H1 (cell line): ENCODE results near the gene RBM25. TPM values are rescaled to one million over a fixed set of nuclear protein-coding genes. Genes with fewer than 3 reads are reported as not detected.

Experiments used
- CTCF ChIA-PET: fragments of 300-600 bp; sonication (Branson Sonifier 250); formaldehyde crosslinking; loops from one replicate; lab custom pipeline; 2021; ENCODE audit not compliant: partially characterized antibody; lab: Charles Lee
- POLR2A ChIA-PET: fragments of 300-600 bp; sonication (Branson Sonifier 250); formaldehyde crosslinking; loops from one replicate; lab custom pipeline; 2021; ENCODE audit warnings: inconsistent platforms; ENCODE audit not compliant: partially characterized antibody; lab: Charles Lee
- DNase-seq, 2 experiments: peaks; one replicate each; pipeline versions ENCODE4 v3.0.0 to v3.0.0-alpha.2; 2010 to 2022; ENCODE audit warnings: low spot score in 2 of 2, low read depth in 1 of 2, mixed read lengths in 1 of 2
- FAIRE-seq: peaks from 2 replicates; lab custom pipeline; 2011; peaks lifted over from hg19 to GRCh38; lab: Jason Lieb, UNC
- H2AFZ ChIP-seq: 2 replicates; pipeline ENCODE4 v1.8.1; 2012; ENCODE audit warnings: low read length, inconsistent platforms
- H2AK5ac ChIP-seq: 2 replicates; pipeline ENCODE4 v1.6.1; 2013; ENCODE audit warnings: low read depth, low read length
- H2BK120ac ChIP-seq: replicated peaks from 2 replicates; pipeline ENCODE3; 2013; ENCODE audit warnings: low read depth, low read length, inconsistent platforms
- H2BK12ac ChIP-seq: 2 replicates; pipeline ENCODE4 v1.6.1; 2013; ENCODE audit warnings: low read depth, low read length
- H2BK15ac ChIP-seq: 2 replicates; pipeline ENCODE4 v1.6.1; 2013; ENCODE audit warnings: low read length
- H2BK20ac ChIP-seq: 2 replicates; pipeline ENCODE4 v1.6.1; 2013; ENCODE audit warnings: low read length
- H2BK5ac ChIP-seq: 2 replicates; pipeline ENCODE4 v1.6.1; 2013; ENCODE audit warnings: low read depth, low read length
- H3K14ac ChIP-seq: 2 replicates; pipeline ENCODE4 v1.6.1; 2013; ENCODE audit warnings: inconsistent platforms; ENCODE audit not compliant: insufficient read length
- H3K18ac ChIP-seq: 2 replicates; pipeline ENCODE4 v1.6.1; 2013; ENCODE audit warnings: low read length; ENCODE audit errors: extremely low read depth
- H3K23ac ChIP-seq: 2 replicates; pipeline ENCODE4 v1.6.1; 2013; ENCODE audit warnings: inconsistent platforms; ENCODE audit not compliant: insufficient read length
- H3K23me2 ChIP-seq: 2 replicates; pipeline ENCODE4 v1.6.1; 2013; ENCODE audit warnings: low read depth, low read length
- H3K27ac ChIP-seq: 2 replicates; pipeline ENCODE4 v1.6.1; 2011; ENCODE audit warnings: low read depth, low read length, inconsistent platforms
- H3K27me3 ChIP-seq, 4 experiments: replicated peaks in 1 of 4; 1 replicate in 1 of 4; 2 replicates in 3 of 4; pipeline versions ENCODE4 v1.6.1 to v1.8.1; 2011 to 2013; ENCODE audit warnings: low read length in 3 of 4, mild to moderate bottlenecking in 3 of 4, inconsistent platforms in 2 of 4, mixed read lengths in 2 of 4, moderate library complexity in 1 of 4; ENCODE audit not compliant: control insufficient read depth in 3 of 4, insufficient read depth in 3 of 4; ENCODE audit errors: extremely low read depth in 1 of 4
- H3K36me3 ChIP-seq, 4 experiments: 2 replicates each; pipeline versions ENCODE4 v1.6.1 to v1.8.1; 2011 to 2013; ENCODE audit warnings: mild to moderate bottlenecking in 4 of 4, low read length in 3 of 4, moderate library complexity in 2 of 4, control low read depth in 1 of 4, inconsistent platforms in 1 of 4; ENCODE audit not compliant: insufficient read depth in 4 of 4, control insufficient read depth in 2 of 4
- H3K4ac ChIP-seq: replicated peaks from 2 replicates; pipeline ENCODE3; 2013; ENCODE audit warnings: low read length, low read depth, mixed read lengths, inconsistent platforms; ENCODE audit not compliant: insufficient read length
- H3K4me1 ChIP-seq, 4 experiments: replicated peaks in 1 of 4; 1 replicate in 1 of 4; 2 replicates in 3 of 4; pipeline versions ENCODE4 v1.6.1 to v1.8.1; 2011 to 2013; ENCODE audit warnings: low read length in 3 of 4, inconsistent platforms in 2 of 4, mixed read lengths in 1 of 4; ENCODE audit not compliant: insufficient read depth in 4 of 4, control insufficient read depth in 3 of 4
- H3K4me2 ChIP-seq, 2 experiments: 2 replicates each; pipeline versions ENCODE4 v1.6.1 to v1.8.1; 2011 to 2013; ENCODE audit warnings: low read depth in 2 of 2, low read length in 2 of 2, control low read depth in 1 of 2, inconsistent platforms in 1 of 2, mild to moderate bottlenecking in 1 of 2; ENCODE audit not compliant: insufficient read depth in 1 of 2
- H3K4me3 ChIP-seq, 4 experiments: fragments of 200-600, 300-600 bp in 1 of 4; sonication (generic), shearing (Covaris generic), sonication (Bioruptor Twin) in 1 of 4; 2 replicates each; pipeline versions ENCODE4 v1.5.1 to v1.8.1; 2011 to 2016; ENCODE audit warnings: low read length in 4 of 4, low read depth in 3 of 4, control low read depth in 2 of 4, inconsistent platforms in 2 of 4, mild to moderate bottlenecking in 2 of 4, mixed read lengths in 1 of 4, moderate library complexity in 1 of 4; ENCODE audit not compliant: insufficient read depth in 2 of 4; ENCODE audit errors: extremely low read depth in 1 of 4
- H3K56ac ChIP-seq: replicated peaks from 2 replicates; pipeline ENCODE3; 2013; ENCODE audit warnings: low read depth, mild to moderate bottlenecking, mixed read lengths, low read length, inconsistent platforms; ENCODE audit not compliant: insufficient read length
- H3K79me1 ChIP-seq: 2 replicates; pipeline ENCODE4 v1.6.1; 2013; ENCODE audit warnings: low read depth, low read length, control low read depth
- H3K79me2 ChIP-seq, 2 experiments: 2 replicates each; pipeline versions ENCODE4 v1.6.1 to v1.8.1; 2012 to 2013; ENCODE audit warnings: low read length in 2 of 2, mild to moderate bottlenecking in 2 of 2, inconsistent platforms in 1 of 2; ENCODE audit not compliant: insufficient read depth in 2 of 2, control insufficient read depth in 1 of 2
- H3K9ac ChIP-seq, 4 experiments: replicated peaks in 1 of 4; 1 replicate in 1 of 4; 2 replicates in 3 of 4; pipeline versions ENCODE4 v1.6.1 to v1.8.1; 2011 to 2013; ENCODE audit warnings: low read depth in 3 of 4, low read length in 3 of 4, control low read depth in 2 of 4, mild to moderate bottlenecking in 2 of 4, moderate library complexity in 2 of 4, inconsistent platforms in 1 of 4; ENCODE audit errors: extremely low read depth in 1 of 4
- H3K9me3 ChIP-seq, 2 experiments: 2 replicates each; pipeline versions ENCODE4 v1.6.1 to v1.8.1; 2012 to 2013; ENCODE audit warnings: mild to moderate bottlenecking in 2 of 2, moderate library complexity in 2 of 2, control low read depth in 1 of 2, inconsistent platforms in 1 of 2, low read depth in 1 of 2, low read length in 1 of 2, mixed read lengths in 1 of 2; ENCODE audit not compliant: insufficient read depth in 2 of 2
- H4K20me1 ChIP-seq, 2 experiments: replicated peaks in 1 of 2; 2 replicates each; pipeline versions ENCODE3 to v1.8.1; 2011 to 2013; ENCODE audit warnings: inconsistent platforms in 2 of 2, low read length in 2 of 2, mild to moderate bottlenecking in 1 of 2; ENCODE audit not compliant: insufficient read depth in 2 of 2, control insufficient read depth in 1 of 2
- H4K5ac ChIP-seq: 2 replicates; pipeline ENCODE4 v1.6.1; 2013; ENCODE audit warnings: low read length, low read depth, mixed read lengths, inconsistent platforms; ENCODE audit not compliant: insufficient read length
- H4K8ac ChIP-seq: 2 replicates; pipeline ENCODE4 v1.8.0; 2013; ENCODE audit warnings: mild to moderate bottlenecking, moderate library complexity, low read length, inconsistent platforms; ENCODE audit not compliant: insufficient read depth; ENCODE audit errors: extremely low read depth
- H4K91ac ChIP-seq: replicated peaks from 2 replicates; pipeline ENCODE3; 2013; ENCODE audit warnings: low read length, mixed read lengths, inconsistent platforms; ENCODE audit not compliant: insufficient read length
- CHD2 ChIP-seq: IDR thresholded peaks from 2 replicates; pipeline ENCODE4 v1.6.1; 2012; ENCODE audit warnings: low read length, improper control_type of control experiment
- GTF2F1 ChIP-seq: IDR thresholded peaks from 2 replicates; pipeline ENCODE4 v1.6.1; 2012; ENCODE audit warnings: low read depth, low read length, improper control_type of control experiment, borderline replicate concordance
- MAX ChIP-seq: IDR thresholded peaks from 2 replicates; pipeline ENCODE4 v1.6.1; 2012; ENCODE audit warnings: inconsistent platforms
- POLR2A ChIP-seq, 2 experiments: IDR thresholded peaks; 1 replicate in 1 of 2; 2 replicates in 1 of 2; pipeline ENCODE4 v1.6.1; 2011; ENCODE audit warnings: low read depth in 2 of 2, low read length in 2 of 2, mild to moderate bottlenecking in 2 of 2; ENCODE audit errors: control extremely low read depth in 1 of 2
- WGBS, 2 experiments: shearing (Covaris generic) in 1 of 2; methylation state at CpG; one replicate each; pipeline versions ENCODE4 v1.1.6 to v1.1.7; 2013 to 2015; ENCODE audit warnings: low lambda C conversion rate in 2 of 2, mixed read lengths in 2 of 2, inconsistent platforms in 1 of 2, low coverage in 1 of 2, missing lambda C conversion rate in 1 of 2; ENCODE audit not compliant: insufficient replicate concordance in 2 of 2, insufficient coverage in 1 of 2, insufficient read length in 1 of 2; ENCODE audit errors: extremely low coverage in 1 of 2, missing lambda C conversion rate in 1 of 2; 5-methylcytosine and 5-hydroxymethylcytosine counted together
- polyA plus RNA-seq, 7 experiments: library from polyadenylated mRNA; depleted of rRNA in 3 of 7; stranded (reverse) in 5 of 7; unstranded in 2 of 7; fragments of >200 nt in 5 of 7; fragments of 200-250 nt in 2 of 7; gene quantifications; 1 replicate in 5 of 7; 2 replicates in 1 of 7; 4 replicates in 1 of 7; pipeline versions ENCODE4 v1.2.1 to v1.2.3, GENCODE V29; 2011 to 2013; ENCODE audit warnings: missing spikeins in 2 of 7, mixed read lengths in 2 of 7
- total RNA-seq: library from RNA; stranded (reverse); fragmentation: NEBNext Ultra II Directional; extraction: Animal tissue kit (Norgen Biotek cat#: 25700); gene quantifications from 2 replicates; pipeline ENCODE4 v1.2.1, GENCODE V29; 2021

RBM25 gene
- total and polyA plus RNA-seq, 2 of the 8 experiments (the other 6 are each of a cell fraction or from before 2014, with no cell fraction given): 25.6 to 134 TPM

GRCh38 chr14:73022051-73022450 lies 36.3 kb upstream of the RBM25 start:
- Histone ChIP-seq H3K4me1 (no peaks in the 10 kb centered on the region; a peak in 1 of 7 replicates), H3K4me2 (no peak overlapping the region), H2AK5ac (no peak overlapping the region), H2BK12ac (no peak overlapping the region), H4K8ac (no peak overlapping the region), H3K4ac (no peak overlapping the region), H3K9ac (no peak overlapping the region), H3K18ac (no peak overlapping the region), H3K9me3 (no peaks in the 10 kb centered on the region), H3K79me1 (peaks cover 2% of the 10 kb centered on the region; the same call in 1 of the 2 replicates), H3K27ac (no peak overlapping the region), H2AFZ (no peak overlapping the region), H3K79me2 (peaks cover 0 to 11% of the 10 kb centered on the region in 2 experiments; a peak in 3 of 4 replicates), H3K56ac (no peak overlapping the region), H3K14ac (no peak overlapping the region), H3K36me3 (peaks cover 0 to 18% (median 6%) of the 10 kb centered on the region in 4 experiments; a peak in 5 of 8 replicates), H2BK15ac (no peak overlapping the region), H2BK5ac (no peak overlapping the region), H3K4me3 (no peak overlapping the region), H3K27me3 (no peaks in the 10 kb centered on the region), H3K23ac (no peak overlapping the region), H4K5ac (no peak overlapping the region), H3K23me2 (no peaks in the 10 kb centered on the region), H4K20me1 (no peaks in the 10 kb centered on the region), H4K91ac (no peak overlapping the region), H2BK120ac (no peak overlapping the region), H2BK20ac (no peak overlapping the region)
- FAIRE-seq: no peak
- DNase-seq: no peak
- CTCF ChIA-PET: interaction anchor here (1.2 to 1.3 kb wide), 2 partner anchors 9 to 36 kb away, joined by 3 to 4 read pairs; partner anchors contain the start of gene RBM25
- 90% methylated on average over 4 of the region's 4 CpGs; no CpG with 5 or more reads in 1 of the 2 experiments for WGBS, 2 experiments
- POLR2A ChIA-PET: no interaction called here
- TF ChIP-seq CHD2 (no peak), MAX (no peak), GTF2F1 (no peak), POLR2A (IDR thresholded peaks at IDR 0.05; ENCODE audit: control extremely low read depth in 1 of 2, low read depth in 2 of 2, low read length in 2 of 2) (no peak)
